Progenitor cell of endocrine pancreas (in vitro differentiated cells): ENCODE results near the gene KCTD4. TPM values are rescaled to one million over a fixed set of nuclear protein-coding genes. Genes with fewer than 3 reads are reported as not detected.

Experiments
- DNase-seq: peaks from one replicate; pipeline ENCODE4 v3.0.0; 2021; ENCODE audit warnings: low spot score; ENCODE audit not compliant: unreplicated experiment
- H3K27ac Mint-ChIP-seq: 2 replicates; pipeline ENCODE4 v1.8.0; 2021; ENCODE audit warnings: mild to moderate bottlenecking, moderate library complexity, mixed read lengths
- H3K27me3 Mint-ChIP-seq: 2 replicates; pipeline ENCODE4 v1.8.0; 2021; ENCODE audit warnings: mixed read lengths
- H3K36me3 Mint-ChIP-seq: 2 replicates; pipeline ENCODE4 v1.8.0; 2022; ENCODE audit warnings: mixed read lengths; ENCODE audit not compliant: insufficient read depth
- H3K4me1 Mint-ChIP-seq: 2 replicates; pipeline ENCODE4 v1.8.0; 2021; ENCODE audit warnings: low read depth, mixed read lengths
- H3K4me3 Mint-ChIP-seq: 2 replicates; pipeline ENCODE4 v1.8.0; 2021; ENCODE audit warnings: low read depth, mild to moderate bottlenecking, moderate library complexity, mixed read lengths
- H3K9me3 Mint-ChIP-seq: 2 replicates; pipeline ENCODE4 v1.8.0; 2021; ENCODE audit warnings: low read depth, mixed read lengths
- total RNA-seq: library from RNA; stranded (reverse); gene quantifications from 2 replicates; pipeline ENCODE4 v1.2.1, GENCODE V29; 2021
- TF ChIP-seq, protein P1 (sequence below): fragments of 200-600 bp; sonication (generic); IDR thresholded peaks from one replicate; pipeline ENCODE4 v1.5.0; 2021; ENCODE audit warnings: antibody characterized with exemption, mild to moderate bottlenecking; ENCODE audit not compliant: unreplicated experiment

Gene KCTD4
- total RNA-seq, 1 donor from 2014 or later = not detected

DNA sequence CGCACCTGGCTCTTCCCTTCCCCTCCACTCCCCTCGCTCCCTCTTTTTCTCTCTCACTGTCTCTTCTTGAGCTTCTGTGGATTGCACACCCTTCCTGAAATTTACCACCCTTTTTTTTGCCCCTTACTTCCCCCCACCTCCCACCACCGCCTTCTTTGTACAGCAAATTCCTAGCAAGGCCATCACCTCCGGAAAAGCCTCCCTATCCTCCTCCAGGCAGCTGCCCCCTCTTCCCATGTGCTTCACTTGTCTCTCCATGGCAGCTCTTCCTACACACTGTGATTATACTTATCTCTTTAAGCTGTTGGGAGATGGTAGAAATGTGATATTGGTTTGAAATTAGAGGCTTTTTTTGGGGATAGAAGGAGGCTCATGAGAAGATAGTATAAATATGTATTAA lies 28.3 kb upstream of the KCTD4 start:
- no peak overlapping the region for H3K4me3 Mint-ChIP-seq
- H3K36me3 Mint-ChIP-seq = peaks cover 5% of the 10 kb centered on the region
- H3K27me3 Mint-ChIP-seq = no peaks in the 10 kb centered on the region
- no peak overlapping the region for H3K27ac Mint-ChIP-seq
- TF ChIP-seq, protein P1, sequence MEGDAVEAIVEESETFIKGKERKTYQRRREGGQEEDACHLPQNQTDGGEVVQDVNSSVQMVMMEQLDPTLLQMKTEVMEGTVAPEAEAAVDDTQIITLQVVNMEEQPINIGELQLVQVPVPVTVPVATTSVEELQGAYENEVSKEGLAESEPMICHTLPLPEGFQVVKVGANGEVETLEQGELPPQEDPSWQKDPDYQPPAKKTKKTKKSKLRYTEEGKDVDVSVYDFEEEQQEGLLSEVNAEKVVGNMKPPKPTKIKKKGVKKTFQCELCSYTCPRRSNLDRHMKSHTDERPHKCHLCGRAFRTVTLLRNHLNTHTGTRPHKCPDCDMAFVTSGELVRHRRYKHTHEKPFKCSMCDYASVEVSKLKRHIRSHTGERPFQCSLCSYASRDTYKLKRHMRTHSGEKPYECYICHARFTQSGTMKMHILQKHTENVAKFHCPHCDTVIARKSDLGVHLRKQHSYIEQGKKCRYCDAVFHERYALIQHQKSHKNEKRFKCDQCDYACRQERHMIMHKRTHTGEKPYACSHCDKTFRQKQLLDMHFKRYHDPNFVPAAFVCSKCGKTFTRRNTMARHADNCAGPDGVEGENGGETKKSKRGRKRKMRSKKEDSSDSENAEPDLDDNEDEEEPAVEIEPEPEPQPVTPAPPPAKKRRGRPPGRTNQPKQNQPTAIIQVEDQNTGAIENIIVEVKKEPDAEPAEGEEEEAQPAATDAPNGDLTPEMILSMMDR = no peak
- peaks cover 3% of the 10 kb centered on the region for H3K4me1 Mint-ChIP-seq
- no peaks in the 10 kb centered on the region for H3K9me3 Mint-ChIP-seq
- no peak for DNase-seq

GRCh38 chr13:45228002-45228401 lies 27.2 kb upstream of the KCTD4 start:
- H3K4me1 Mint-ChIP-seq = peaks cover 3% of the 10 kb centered on the region
- H3K4me3 Mint-ChIP-seq = no peak overlapping the region
- H3K9me3 Mint-ChIP-seq = no peaks in the 10 kb centered on the region
- no peaks in the 10 kb centered on the region for H3K27me3 Mint-ChIP-seq
- TF ChIP-seq, protein P1 = no peak
- DNase-seq = no peak
- peaks cover 5% of the 10 kb centered on the region for H3K36me3 Mint-ChIP-seq
- H3K27ac Mint-ChIP-seq = no peak overlapping the region

GRCh38 chr13:45226024-45226423 lies 25.2 kb upstream of the KCTD4 start:
- no peaks in the 10 kb centered on the region for H3K27me3 Mint-ChIP-seq
- H3K4me3 Mint-ChIP-seq = no peak overlapping the region
- no peaks in the 10 kb centered on the region for H3K4me1 Mint-ChIP-seq
- DNase-seq = no peak
- TF ChIP-seq, protein P1 = no peak
- H3K9me3 Mint-ChIP-seq = no peaks in the 10 kb centered on the region
- H3K36me3 Mint-ChIP-seq = peaks cover 5% of the 10 kb centered on the region
- H3K27ac Mint-ChIP-seq = no peak overlapping the region

DNA sequence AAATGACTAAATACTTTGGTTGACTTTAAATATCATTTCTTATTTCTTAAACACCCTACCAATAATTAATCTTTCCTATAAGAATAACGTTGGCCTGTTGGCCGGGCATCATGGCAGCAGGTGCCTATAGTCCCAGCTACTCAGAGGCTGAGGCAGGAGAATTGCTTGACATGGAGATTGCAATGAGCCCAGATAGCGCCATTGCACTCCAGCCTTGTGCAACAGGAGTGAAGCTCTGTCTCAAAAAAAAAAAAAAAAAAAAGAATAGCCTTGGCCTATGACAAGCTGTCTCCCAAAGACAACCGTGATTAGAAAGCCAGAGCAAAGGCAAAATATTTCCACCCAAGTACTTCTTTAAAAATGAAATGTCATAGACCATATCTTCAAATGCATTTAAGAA lies 24.5 kb upstream of the KCTD4 start:
- TF ChIP-seq, protein P1 = no peak
- Mint-ChIP-seq H3K4me3 (no peak overlapping the region), H3K27ac (no peak overlapping the region), H3K4me1 (no peaks in the 10 kb centered on the region), H3K9me3 (no peaks in the 10 kb centered on the region), H3K36me3 (peaks cover 5% of the 10 kb centered on the region), H3K27me3 (no peaks in the 10 kb centered on the region)
- DNase-seq = no peak

- peaks cover 4% of the 10 kb centered on the region for H3K36me3 Mint-ChIP-seq
- H3K27me3 Mint-ChIP-seq = no peaks in the 10 kb centered on the region
- TF ChIP-seq, protein P1 = no peak
- no peak overlapping the region for H3K27ac Mint-ChIP-seq
- H3K4me3 Mint-ChIP-seq = no peak overlapping the region
- no peak for DNase-seq
- peaks cover 2% of the 10 kb centered on the region for H3K4me1 Mint-ChIP-seq
- peaks cover 2% of the 10 kb centered on the region for H3K9me3 Mint-ChIP-seq
Observed at GRCh38 chr13:45224176-45224575, 23.3 kb upstream of the KCTD4 start.
